Measurements from ENCODE around the gene APBB1IP.
A peak's percentile ranks its signal among the peaks of the same experiment; 100 is the strongest.
"Not testable (repeated sequence)": the region's sequence is repeated elsewhere in the genome, so short reads cannot be mapped to it uniquely, and the experiment has no call there.

Gene APBB1IP, protein sequence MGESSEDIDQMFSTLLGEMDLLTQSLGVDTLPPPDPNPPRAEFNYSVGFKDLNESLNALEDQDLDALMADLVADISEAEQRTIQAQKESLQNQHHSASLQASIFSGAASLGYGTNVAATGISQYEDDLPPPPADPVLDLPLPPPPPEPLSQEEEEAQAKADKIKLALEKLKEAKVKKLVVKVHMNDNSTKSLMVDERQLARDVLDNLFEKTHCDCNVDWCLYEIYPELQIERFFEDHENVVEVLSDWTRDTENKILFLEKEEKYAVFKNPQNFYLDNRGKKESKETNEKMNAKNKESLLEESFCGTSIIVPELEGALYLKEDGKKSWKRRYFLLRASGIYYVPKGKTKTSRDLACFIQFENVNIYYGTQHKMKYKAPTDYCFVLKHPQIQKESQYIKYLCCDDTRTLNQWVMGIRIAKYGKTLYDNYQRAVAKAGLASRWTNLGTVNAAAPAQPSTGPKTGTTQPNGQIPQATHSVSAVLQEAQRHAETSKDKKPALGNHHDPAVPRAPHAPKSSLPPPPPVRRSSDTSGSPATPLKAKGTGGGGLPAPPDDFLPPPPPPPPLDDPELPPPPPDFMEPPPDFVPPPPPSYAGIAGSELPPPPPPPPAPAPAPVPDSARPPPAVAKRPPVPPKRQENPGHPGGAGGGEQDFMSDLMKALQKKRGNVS

DNA sequence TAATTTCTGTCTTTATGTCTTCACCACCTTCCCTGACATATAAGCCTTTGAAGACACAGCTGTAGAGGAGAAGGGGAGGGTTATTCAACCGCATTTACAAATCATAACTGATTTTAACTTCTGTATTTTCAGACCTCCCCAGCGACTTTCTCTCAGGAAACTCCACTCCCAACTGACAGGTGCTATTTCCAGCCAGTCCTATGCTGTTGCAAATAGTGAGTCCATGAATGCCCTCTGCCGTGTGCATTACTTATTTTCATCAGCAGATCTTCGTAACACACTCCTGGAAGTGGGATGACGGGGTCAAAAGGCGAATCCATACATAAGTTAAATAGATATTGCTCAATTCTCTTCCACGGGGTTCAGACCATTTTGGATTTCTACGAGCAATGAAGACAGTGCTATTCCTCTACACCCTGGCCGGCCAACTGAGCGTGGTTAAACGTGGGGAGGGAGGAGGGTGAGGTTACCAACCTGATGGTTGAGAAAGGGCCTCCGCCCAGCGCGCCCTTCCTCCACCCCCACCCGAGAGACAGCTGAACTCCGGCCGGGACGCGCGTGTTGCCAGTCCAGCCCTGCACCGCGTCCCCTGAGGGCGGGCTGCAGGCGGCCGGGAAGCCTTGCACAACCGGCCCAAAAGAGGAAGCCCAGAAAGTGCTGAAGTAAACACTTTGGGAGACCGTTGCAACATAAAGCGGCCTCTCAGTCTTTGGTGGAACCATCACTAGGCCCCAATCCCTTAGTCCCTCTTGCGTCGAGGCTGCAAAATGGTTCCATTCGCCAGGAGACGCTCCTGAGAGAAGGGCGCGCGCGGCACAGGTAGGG lies at the start of gene APBB1IP:
TSS of gene APBB1IP (plus strand) at position 705 of the 825 bp plus-strand sequence. CDS start 53,986 bp downstream, outside the sequence.
- peak; percentile 52 for DNase-seq

DNA sequence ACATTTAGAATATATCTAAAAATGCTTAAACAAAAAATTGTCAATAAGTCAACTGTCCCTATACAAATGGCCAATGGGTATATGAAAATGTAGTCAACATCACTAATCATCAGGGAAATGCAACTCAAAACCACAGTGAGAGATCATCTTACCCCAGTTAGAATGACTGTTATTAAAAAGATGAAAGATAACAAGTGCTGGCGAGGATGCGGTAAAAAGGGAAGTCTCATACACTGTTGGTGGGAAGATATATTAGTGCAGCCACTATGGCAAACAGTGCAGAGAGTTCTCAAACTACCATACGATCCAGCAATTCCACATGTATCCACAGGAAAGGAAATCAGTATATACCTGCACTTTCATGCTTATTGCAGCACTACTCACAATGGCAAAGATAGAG lies 48.6 kb upstream of the APBB1IP start:
- no peak for DNase-seq

DNA sequence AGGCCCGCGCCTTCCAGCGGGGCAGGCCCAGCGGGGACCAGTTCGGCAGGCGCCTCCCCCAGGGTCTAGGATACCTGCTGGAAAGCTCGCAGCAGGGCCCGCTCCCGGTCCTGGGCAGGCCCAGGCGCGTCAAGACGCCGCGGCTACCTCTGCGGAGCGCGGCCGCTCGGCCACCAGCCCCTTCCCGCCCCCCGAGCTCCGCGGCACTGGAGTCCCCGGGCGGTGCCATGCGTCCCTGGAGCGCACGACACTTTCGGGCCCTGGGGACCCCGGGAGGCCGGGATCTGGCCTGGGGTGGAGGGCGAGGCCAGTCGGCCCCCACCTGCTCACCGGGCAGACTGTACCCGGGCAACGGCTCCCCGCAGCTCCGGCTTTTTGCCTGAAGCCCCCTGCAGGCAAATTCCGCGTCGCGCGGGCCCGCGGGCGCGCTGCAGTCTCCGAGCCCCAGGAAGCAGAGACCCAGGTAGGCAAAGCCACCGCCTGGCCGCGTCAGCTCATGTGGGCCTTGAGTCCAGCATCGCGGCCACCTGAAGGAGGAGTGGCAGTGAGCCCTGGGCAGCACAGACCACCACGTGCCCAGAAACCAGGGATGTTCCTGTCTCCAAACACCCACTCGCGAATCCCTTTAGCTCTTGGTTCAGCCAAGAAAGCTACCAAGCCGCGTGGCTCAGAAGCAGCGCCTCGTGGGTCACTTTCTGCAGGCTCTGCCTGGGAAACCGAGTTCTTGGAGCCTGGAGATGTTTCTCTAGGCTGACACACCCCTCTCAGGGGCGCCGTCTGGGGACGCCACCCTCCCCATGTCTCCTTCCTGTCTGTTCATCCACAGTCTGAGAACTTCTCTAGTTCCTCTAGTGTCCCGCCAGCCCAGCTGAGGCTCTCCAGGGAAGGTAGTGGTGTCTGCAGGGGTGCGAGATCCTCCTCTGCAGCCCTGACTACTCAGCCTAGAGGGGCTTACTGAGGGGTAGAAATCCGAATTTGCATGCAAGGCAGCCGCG lies 46.1 kb upstream of the APBB1IP start:
- no peak for DNase-seq

DNA sequence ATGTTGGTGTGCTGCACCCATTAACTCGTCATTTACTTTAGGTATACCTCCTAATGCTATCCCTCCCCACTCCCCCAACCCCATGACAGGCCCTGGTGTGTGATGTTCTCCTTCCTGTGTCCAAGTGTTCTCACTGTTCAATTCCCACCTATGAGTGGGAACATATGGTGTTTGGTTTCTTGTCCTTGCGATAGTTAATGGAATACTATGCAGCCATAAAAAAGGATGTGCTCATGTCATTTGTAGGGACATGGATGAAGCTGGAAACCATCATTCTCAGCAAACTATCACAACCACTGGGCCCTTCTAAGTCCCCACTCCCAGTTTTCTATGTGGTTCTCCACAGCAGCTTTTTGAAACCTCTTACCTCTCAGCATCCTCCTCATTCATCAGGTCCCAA lies 39.8 kb upstream of the APBB1IP start:
- DNase-seq = not testable (repeated sequence)

DNA sequence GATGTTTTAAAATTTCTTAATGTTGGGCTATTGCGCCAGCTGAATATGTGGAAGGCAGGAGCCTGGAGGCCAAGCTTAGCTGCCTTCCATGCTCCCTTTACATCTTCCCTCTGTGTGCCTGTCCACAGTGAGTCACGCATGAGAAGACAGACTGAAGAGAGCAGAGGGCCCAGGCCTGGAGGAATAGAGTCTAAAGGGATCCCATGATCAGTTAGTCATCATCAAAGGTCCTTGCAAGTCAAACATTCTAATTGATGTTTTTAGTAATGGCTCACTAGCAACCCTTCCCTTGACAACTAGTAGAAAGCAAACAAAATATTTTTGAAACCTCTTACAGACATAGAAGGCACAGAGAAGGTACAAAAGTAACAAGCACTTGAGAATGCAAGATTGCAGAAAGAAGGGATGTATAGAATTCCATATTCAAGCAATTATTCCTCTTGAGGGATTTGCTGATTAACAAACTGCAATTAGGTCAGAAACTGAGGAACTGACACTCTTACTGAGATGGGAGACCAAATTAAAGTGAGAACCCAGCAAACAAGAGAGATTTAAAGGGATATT lies 30.7 kb upstream of the APBB1IP start:
- DNase-seq = no peak

DNA sequence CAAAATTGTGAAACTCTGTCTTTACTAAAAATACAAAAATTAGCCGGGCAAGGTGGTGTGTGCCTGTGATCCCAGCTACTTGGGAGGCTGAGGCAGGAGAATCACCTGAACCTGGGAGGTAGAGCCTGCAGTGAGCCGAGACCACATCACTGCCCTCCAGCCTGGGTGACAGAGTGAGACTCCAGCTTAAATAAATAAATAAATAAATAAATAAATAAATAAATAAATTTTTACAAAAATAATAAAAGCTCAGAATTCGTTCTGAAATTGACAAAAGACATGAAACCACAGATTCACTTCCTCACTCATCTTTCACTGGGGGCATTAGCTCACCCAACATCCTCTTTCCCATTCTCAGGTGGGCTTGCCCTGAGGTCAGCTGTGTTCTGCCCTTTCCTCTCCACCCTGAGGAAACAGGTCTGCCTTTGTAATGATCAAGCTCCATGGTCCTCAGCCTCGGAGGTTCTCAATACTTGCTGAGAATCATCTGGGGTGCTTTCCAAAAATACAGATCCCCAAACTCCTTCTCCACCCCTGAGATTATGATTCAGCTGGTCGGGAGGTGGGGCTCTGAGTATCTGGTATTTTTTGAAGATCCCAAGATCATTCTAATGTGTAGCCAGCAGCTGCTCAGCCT lies 29.2 kb upstream of the APBB1IP start:
- DNase-seq = no peak

DNA sequence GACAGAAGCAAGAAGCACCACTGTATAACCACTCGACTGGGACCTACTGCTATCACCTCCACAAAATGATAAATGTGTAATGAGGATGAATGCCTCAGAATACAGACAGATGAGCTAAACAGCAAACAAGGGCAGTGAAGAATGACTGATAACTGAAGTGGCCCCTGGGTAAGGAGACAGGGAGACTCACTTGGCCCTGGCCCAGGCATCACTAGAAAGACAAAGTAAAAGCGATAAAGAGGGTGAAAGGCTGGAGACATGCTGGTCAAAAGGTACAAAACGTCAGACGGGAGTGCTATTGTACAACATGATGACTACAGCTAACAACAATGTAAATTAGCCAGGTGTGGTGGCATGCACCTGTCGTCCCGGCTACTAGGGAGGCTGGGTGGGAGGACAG lies 27.8 kb upstream of the APBB1IP start:
- DNase-seq = no peak

DNA sequence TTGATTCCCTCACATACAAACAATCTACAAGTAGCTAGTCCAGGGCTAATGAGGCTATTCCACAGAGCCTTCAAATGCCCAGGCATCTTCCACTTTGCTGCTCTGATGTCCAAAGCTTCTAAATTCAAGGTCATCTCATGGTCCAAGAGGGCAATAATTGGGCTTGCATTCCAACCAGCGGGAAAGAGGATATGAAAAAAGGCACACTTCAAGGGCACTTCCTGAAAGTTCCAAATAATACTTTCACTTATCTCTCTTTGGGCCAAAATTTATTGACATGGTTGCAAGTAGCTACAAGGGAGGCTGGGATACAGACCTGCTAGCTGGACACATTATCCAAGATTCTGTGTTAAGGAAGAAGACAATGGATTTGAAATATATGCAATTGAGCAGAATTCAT lies 25.2 kb upstream of the APBB1IP start:
- no peak for DNase-seq

DNA sequence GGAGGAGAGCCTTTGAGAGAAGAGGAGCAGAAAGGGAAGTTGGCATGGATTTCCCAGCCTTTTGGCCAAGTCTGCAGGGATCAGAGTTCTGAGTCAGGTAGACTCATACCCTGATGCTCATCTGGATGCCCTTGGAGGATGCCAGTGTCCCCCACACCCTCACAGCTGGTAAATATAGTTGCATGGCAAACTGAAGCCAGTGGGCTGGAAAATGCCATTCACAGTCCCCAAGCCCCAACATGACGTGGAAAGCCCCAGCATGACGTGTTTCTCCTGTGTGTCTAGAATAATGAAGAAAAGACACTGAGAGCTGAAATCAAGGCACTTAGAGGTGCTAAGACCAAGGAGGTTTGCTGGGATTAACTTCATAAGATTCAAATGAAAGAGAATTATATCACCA lies 24.8 kb upstream of the APBB1IP start:
- DNase-seq = no peak

DNA sequence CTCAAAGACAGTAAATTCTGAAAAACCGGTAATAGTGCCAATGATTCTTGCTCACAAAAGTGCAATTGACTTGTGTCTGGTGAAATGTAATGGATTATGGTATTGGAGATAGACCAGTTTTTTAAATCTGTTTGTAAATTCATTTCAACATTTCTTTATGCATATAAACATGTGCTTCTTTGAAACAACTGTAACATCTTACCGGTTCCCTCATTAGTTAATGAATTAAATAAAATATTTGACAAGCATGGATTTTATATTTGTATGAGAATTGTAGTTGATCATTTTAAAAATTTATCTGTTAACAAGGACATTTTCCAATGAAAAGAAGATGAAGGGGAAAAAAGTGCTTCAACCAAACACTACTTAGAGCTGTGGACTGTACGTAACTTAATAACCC lies 21.0 kb upstream of the APBB1IP start:
- DNase-seq = no peak

DNA sequence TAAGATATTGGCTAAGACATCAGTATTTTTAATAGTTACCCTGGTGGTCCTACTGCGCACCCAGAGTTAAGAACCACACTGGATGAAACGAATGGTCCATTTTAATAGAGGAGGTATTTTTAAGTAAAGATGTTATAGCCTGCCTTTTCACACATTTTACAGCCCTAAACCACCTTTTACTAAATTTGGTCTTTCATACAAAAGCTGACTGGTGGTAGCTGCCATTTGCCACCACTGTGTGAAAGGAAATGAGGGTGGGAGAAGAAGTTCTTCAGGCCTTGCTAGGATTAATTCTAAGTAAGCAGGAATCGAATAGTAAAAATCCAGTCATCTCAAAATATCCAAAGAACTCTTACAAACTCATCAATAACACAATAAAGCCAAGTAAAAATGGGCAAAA lies 15.2 kb upstream of the APBB1IP start:
- DNase-seq = no peak

DNA sequence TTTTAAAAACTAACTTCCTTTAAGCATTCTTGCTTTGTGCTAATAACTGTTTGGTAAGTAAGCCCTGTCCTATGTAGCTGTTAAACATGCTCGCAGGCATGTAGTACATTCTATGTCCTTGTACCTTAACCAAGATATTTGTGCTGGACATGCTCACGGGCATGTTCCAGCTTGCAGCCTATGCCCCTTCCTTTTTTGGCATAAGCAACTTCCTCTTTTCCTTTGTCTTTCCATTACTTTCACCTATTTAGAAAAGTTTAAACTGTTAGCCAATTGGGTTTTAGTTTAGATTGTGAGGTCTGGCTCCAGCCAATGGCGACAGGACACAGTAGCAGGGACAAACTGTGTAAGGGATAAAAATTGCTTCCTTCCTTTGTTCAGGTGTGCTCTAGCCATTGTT lies 14.4 kb upstream of the APBB1IP start:
- no peak for DNase-seq

DNA sequence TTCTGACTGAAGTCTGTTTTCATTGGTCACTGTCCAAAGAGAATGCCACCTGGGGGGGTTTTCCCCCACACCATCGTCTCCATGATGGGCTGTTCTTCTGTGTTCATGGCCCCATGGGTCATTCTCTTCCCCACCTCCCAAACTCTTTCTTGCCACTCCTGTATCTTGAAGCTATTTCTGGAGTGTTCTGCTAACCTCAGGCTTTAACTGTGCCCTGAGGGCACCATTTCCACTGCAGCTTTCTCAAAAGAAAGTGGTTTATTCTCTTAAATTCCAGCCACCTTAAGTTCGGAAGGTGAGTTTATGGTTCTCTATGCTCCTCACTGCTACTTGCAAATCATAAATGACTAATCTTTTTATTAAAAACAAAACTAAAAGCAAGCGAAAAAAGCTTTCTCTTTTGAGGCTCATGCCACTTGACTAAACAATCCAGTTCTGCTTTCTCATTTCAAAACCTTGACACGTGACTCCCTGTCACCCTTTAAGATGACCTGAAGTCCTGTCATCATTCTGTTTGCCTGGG lies 7.4 kb upstream of the APBB1IP start:
- peak; percentile 56 for DNase-seq

DNA sequence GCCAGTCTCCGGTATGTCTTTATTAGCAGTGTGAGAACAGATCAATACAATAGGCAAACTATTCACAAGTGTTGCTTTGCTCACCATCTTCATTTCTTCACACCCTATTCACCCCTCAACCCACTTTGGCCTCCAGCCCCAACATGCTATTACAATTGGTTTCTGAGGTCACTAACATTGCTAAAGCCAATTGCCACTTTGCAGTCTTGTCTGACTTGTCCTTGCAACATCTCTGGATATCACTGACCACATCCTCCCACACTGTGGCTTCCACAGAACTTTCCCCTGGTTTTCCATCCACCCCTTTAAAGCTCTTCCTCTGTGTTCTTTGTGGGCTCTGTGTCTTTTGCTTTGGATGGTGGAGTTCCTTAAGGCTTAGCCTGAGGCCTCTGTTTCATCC lies 5.2 kb upstream of the APBB1IP start:
- DNase-seq = no peak

DNA sequence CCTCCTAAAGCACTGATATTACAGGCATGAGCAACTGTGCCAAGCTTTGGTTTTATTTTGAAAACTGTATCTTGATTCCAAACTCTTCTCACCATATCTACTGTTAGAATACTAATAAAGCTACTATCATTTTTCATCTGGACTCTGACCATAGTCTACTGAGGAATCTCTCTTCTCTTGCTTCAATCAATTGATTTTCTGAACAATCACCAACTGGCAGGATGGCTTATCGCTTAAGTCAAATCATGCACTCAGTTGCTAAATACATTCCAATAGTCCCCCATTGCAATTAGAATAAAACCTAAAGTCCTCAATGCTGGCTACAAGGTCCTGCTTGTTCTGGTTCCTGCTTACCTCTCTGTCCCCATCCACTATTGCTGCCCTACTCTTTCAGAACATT lies 2.3 kb upstream of the APBB1IP start:
- DNase-seq = no peak

DNA sequence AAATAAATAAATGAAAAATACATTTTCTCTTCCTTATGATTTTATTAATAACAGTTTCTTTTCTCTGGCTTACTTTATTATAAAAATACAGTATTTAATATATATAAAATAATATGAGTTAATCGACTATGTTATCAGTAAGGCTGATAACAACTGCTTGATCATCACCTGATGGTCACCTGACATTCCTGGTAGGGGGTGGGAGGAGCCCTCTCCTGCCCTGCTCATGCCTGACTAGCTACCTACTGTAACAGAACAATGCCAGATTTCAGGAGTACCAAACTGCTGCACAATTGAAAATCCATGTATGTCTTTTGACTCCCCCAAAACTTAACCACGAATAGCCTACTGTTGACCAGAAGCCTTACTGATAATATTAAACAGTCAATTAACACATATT lies 1.3 kb upstream of the APBB1IP start:
- DNase-seq = no peak

DNA sequence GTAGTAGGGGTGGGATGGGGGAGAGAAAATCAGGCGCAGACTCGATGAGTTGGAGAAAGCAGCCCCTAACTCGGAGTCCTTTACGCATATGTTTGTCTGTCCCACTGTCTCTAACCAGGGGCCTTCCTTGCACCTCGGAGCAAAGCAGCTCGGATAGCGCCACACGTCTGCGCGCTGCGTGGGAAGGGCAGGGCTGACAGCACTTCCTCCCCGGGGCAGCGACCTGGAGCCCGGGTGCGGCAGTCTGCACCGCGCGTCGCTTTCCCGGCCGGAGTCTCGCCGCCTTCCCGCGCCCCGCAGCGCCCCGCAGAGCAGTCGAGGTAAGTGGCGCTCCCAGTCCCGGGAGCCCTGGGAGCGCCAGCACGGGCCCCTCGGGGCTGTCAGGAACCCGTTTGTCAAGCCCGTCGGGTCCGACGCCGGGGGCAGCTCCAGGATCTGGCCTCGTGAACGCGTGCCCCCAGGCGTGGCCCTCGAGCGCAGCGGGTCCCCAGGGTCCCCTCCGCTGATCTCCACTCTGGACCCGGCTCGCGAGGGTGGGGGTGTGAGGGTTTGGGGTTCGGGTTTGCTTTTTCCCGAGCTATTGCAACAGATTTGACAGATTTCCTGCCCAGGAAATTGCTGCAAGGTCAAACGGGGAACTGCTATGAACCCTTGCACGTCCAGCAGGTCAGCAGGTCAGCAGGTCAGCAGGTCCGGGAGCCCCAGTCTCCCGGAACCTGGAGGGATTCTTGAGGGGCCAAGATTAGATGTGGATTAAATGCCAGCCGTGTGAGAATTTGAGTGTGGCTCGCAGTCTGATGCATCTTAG lies 597 bp downstream of the APBB1IP start:
- DNase-seq = peak; percentile 81

DNA sequence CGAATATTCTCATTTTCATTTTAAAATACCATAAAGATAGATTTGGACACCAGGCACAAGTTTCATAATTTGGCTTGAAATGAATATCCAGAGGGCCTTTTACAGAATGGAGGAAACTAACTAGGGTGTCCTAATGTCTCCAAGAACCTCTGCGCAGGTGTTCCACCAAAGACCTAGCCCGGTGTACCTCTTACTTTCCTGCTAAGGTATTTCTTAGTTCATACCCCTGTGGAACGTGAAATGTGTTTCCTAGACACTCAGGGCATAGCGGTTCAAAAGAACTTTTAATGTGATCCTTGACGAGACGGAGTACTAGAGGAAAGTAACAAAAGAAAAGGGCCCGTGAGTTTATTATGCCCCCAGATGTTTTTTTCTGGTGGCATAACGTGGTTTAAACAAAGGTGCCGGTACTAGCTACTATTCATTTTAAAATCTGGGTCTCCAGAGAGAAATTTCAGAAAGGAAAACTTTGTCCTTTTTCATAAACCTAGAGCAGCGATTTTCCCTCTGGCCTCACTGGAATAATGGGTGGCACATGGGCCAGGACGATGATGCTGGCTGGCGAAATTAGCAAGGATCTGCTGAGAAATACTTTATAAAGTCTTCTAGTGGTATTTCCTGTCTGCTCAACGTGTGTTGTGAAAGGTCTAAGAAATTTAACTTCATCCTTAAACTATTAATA lies 1.4 kb downstream of the APBB1IP start:
- peak; percentile 11 for DNase-seq

DNA sequence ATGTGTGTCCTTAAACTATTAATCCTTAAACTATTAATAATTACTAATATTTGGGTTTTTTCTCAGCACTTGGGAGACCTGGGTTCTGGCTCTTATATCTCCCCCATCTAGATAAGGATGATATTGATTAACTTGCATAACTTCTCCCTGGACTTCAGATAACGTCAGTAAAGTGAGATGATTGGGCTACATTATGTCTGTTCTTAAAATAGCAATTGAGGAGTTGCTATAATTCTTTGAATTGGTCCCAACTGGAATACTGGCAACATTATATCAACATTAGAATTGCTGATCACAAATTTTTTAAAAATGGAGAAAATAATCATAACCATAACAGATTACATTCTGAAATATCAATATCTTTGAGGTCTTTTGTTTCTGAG lies 1.9 kb downstream of the APBB1IP start:
- DNase-seq = no peak

Measured in stimulated activated CD4-positive, alpha-beta T cell treated with anti-CD3 and anti-CD28 coated beads, Interleukin-4, amount 100 ng/mL, for 24 hours (primary cell).